ENCODE data around the gene JAG2. TPM values are rescaled to one million over a fixed set of nuclear protein-coding genes. Genes with fewer than 3 reads are reported as not detected.

JAG2 gene
- total RNA-seq, 4 donors from 2014 or later: 7.6 to 27.4 (median 11.9) TPM

DNA sequence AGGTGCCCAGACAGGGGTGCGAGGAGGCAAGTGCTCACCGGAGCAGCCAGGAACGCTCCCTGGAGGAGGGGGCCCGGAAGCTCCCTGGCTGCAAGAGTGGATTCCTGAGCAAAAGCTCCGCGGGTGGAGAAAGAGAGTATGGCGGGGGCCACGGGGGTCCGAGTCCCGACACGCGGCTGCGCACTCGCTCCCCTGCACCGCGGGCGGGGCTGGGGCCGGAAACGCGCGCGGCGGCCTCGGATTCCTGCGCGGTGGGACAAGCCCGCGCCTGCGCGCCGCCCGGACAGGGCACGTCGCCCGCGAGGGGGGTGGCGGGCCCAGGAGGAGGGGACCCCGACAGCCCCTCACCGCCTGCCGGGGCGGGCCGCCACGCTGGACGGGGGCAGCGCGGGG, 75.5 kb downstream of the JAG2 start:
- TF ChIP-seq, protein P1, sequence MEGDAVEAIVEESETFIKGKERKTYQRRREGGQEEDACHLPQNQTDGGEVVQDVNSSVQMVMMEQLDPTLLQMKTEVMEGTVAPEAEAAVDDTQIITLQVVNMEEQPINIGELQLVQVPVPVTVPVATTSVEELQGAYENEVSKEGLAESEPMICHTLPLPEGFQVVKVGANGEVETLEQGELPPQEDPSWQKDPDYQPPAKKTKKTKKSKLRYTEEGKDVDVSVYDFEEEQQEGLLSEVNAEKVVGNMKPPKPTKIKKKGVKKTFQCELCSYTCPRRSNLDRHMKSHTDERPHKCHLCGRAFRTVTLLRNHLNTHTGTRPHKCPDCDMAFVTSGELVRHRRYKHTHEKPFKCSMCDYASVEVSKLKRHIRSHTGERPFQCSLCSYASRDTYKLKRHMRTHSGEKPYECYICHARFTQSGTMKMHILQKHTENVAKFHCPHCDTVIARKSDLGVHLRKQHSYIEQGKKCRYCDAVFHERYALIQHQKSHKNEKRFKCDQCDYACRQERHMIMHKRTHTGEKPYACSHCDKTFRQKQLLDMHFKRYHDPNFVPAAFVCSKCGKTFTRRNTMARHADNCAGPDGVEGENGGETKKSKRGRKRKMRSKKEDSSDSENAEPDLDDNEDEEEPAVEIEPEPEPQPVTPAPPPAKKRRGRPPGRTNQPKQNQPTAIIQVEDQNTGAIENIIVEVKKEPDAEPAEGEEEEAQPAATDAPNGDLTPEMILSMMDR (IDR thresholded peaks at IDR 0.05): no peak
- TF ChIP-seq POLR2A (IDR thresholded peaks at IDR 0.05): peak; percentile 42 to 51
- intact Hi-C loops (cut with DNase I; ENCODE audit: low total_unique reads): no loop called here
- Histone ChIP-seq H3K36me3 (no peaks in the 10 kb centered on the region), H3K27me3 (no peaks in the 10 kb centered on the region), H3K4me1 (peaks cover 3 to 24% of the 10 kb centered on the region in 2 donors), H3K9me3 (no peaks in the 10 kb centered on the region), H3K4me3 (peak overlapping the region; percentile 65 to 70), H3K27ac (peak overlapping the region; percentile 92 to 97)
- DNase-seq: peak; percentile 61 to 79

DNA sequence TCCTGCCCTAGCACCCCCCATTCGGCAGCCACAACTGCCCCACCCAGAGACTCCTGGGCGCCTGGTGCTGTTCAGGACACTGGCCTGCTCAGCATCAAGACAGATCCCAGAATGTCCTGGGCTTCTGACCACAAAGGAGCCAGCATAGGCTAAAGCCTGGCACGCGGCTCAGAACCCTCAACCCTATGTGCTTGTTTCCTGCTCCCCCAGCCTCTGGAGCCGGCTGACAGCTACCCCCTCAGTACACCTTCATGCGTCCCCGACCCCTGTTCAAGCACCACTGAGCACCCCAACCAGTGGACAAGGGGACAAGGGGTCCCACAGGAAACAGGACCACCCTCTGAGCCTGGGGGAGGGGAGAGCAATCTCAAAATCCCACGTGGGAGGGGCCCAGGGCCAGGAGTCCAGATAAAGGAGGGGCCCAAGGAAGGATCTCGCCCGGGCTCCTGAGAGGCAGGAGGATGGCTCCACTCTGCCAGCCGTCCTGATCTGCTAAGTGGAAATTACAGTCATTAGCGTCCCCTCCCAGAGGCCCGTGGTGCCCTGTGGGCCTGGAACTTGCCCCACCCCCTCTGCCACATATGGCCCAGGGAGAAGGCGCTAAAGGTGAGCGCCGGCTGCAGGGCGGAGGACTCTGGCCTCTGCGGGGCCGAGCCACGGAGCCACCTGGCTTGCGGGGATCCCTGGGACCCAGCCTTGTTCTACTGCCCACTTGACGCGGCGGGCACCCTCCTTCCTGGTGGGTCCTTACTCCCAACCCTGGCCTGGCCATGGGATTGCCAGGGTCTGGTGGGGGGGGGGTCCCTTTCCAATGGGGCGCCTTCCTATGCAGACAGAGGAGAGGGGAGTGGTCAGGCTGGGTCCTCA, 76.2 kb downstream of the JAG2 start:
- intact Hi-C loops (cut with DNase I; ENCODE audit: low total_unique reads): no loop called here
- Histone ChIP-seq H3K4me1 (peaks cover 3 to 24% of the 10 kb centered on the region in 2 donors), H3K36me3 (no peaks in the 10 kb centered on the region)

DNA sequence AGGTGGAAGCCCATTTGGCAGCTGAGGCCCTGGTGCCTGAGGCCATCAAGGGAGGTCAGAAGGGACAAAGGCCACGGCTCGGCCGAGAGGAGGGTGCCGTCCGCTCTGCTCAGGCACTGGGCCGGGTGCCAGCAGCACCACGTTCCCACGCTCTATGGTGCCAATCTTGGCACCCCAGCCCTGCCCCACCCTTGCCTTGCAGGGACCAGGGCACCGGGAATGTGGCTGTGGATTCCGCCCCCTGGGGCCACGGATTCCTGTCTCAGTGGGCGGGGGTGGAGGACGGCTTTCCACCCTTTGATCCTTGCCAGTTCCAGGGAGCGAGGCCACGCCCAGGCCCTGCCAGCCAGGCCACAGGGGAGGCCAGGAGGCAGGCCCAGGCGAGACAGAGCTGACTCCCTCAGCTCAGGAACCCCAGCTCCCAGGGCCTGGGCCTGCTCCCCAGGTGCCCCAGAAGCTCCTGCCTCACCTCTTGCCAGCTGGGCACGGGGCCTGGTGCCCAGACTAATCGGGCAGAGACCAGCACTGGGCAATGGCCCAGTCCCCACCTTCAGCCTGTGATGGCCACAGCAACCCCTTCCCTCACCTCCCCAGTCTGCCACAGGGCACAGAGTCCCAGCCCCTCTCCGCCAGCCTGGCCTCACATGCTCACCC, 76.9 kb downstream of the JAG2 start:
- peak in 1 of 2 donors; percentile 24 for TF ChIP-seq POLR2A (IDR thresholded peaks at IDR 0.05)
- TF ChIP-seq, protein P1 (IDR thresholded peaks at IDR 0.05): no peak
- Histone ChIP-seq H3K9me3 (no peaks in the 10 kb centered on the region), H3K36me3 (no peaks in the 10 kb centered on the region), H3K4me3 (no peak overlapping the region), H3K4me1 (peaks cover 3 to 24% of the 10 kb centered on the region in 2 donors), H3K27ac (peak overlapping the region; percentile 92 to 97), H3K27me3 (no peaks in the 10 kb centered on the region)
- intact Hi-C loops (cut with DNase I; ENCODE audit: low total_unique reads): no loop called here
- DNase-seq: peak; percentile 60 to 64

More for the DNA sequence above, 76.2 kb downstream of the JAG2 start:
- no peaks in the 10 kb centered on the region for H3K27me3 ChIP-seq
- peak; percentile 39 to 44 for DNase-seq
- peak overlapping the region; percentile 65 to 70 for H3K4me3 ChIP-seq
- H3K27ac ChIP-seq: peak overlapping the region; percentile 92 to 97
- H3K9me3 ChIP-seq: no peaks in the 10 kb centered on the region
- TF ChIP-seq POLR2A (IDR thresholded peaks at IDR 0.05): no peak
- TF ChIP-seq, protein P1 (IDR thresholded peaks at IDR 0.05): no peak

DNA sequence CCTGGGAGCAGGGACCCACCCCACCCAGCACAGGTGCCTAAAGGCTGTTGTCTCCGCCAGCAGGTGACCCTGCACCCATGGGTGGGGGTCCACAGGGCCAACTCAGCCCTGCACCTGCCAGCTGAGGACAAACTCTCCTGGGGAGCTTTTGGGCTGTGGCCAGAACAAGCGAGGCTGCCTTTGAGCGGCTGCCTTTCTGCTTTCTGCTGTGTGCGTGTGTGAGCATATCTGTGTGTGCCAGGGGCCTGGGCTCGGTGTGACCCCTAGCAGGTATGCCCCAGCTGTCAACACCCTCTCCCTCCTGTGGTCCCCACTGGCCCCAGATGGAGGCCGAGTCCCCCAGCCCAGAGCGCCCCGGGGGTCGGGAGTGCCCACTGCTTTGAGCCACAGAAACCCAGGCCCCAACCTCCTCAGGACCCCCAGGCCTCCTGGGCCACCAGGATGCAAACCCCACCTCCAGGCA, 77.5 kb downstream of the JAG2 start:
- H3K36me3 ChIP-seq: no peaks in the 10 kb centered on the region
- intact Hi-C loops (cut with DNase I; ENCODE audit: low total_unique reads): no loop called here
- H3K4me3 ChIP-seq: no peak overlapping the region
- TF ChIP-seq, protein P1 (IDR thresholded peaks at IDR 0.05): no peak
- no peak for TF ChIP-seq POLR2A (IDR thresholded peaks at IDR 0.05)
- H3K27me3 ChIP-seq: no peaks in the 10 kb centered on the region
- peaks cover 3 to 24% of the 10 kb centered on the region in 2 donors for H3K4me1 ChIP-seq
- no peak for DNase-seq
- H3K27ac ChIP-seq: peak overlapping the region; percentile 92 to 97
- H3K9me3 ChIP-seq: no peaks in the 10 kb centered on the region

Small RNA genes lying within 50 kb of the gene (microRNA-seq; reads per million reads assigned to microRNA genes)
- gene MIR6765 (ENCODE audit: borderline microRNAs expressed, borderline replicate concordance): not detected

Small RNA genes lying within 50 kb of the gene (small RNA-seq; reads per million reads assigned to genes)
- gene AL512356.2 (not detected), gene MIR6765 (not detected)

Other genes with a start within 250 kb of the JAG2 start
- gene PLD4, start 243.9 kb downstream of the JAG2 start, total RNA-seq: 10 to 100 TPM in 1 of 4 donors, 1 to 10 TPM in 1, not detected in 2; 1.3 to 10.9 TPM
- 100 to 1,000 TPM in 1 of 4 donors, 10 to 100 TPM in 3; 44.9 to 175 (median 71.7) TPM for gene AHNAK2, start 190.4 kb downstream of the JAG2 start, total RNA-seq
- gene CLBA1, start 183.0 kb downstream of the JAG2 start, total RNA-seq: 10 to 100 TPM in 2 of 4 donors, 1 to 10 TPM in 1, not detected in 1; 1.3 to 11.1 (median 10.1) TPM
- gene CDCA4, start 147.7 kb downstream of the JAG2 start, total RNA-seq: 10 to 100 TPM in 2 of 4 donors, 1 to 10 TPM in 2; 2.3 to 43.3 (median 10.3) TPM
- 1 to 10 TPM in 2 of 4 donors, not detected in 2; 1.7 to 3.7 TPM for gene GPR132, start 103.3 kb downstream of the JAG2 start, total RNA-seq
- gene NUDT14, start 12.5 kb upstream of the JAG2 start, total RNA-seq: 10 to 100 TPM in 3 of 4 donors, not detected in 1; 11.0 to 22.3 (median 13.2) TPM
- 10 to 100 TPM; 12.8 to 41.9 (median 27.9) TPM for gene BTBD6, start 79.8 kb upstream of the JAG2 start, total RNA-seq
- 10 to 100 TPM in 3 of 4 donors, 1 to 10 TPM in 1; 9.7 to 77.7 (median 61.3) TPM for gene BRF1, start 132.2 kb upstream of the JAG2 start, total RNA-seq
- gene PACS2, start 146.0 kb upstream of the JAG2 start, total RNA-seq: 100 to 1,000 TPM in 1 of 4 donors, 10 to 100 TPM in 3; 37.1 to 116 (median 52.2) TPM
- gene TEX22, start 229.8 kb upstream of the JAG2 start, total RNA-seq: 1 to 10 TPM in 2 of 4 donors, not detected in 2; 1.1 to 3.8 TPM